H1 (cell line): ENCODE data around the gene HSF5. TPM values are rescaled to one million over a fixed set of nuclear protein-coding genes. Genes with fewer than 3 reads are reported as not detected.

ENCODE experiments used
- CTCF ChIA-PET: fragments of 300-600 bp; sonication (Branson Sonifier 250); formaldehyde crosslinking; loops from one replicate; lab custom pipeline; 2021; ENCODE audit not compliant: partially characterized antibody; lab: Charles Lee
- POLR2A ChIA-PET: fragments of 300-600 bp; sonication (Branson Sonifier 250); formaldehyde crosslinking; loops from one replicate; lab custom pipeline; 2021; ENCODE audit warnings: inconsistent platforms; ENCODE audit not compliant: partially characterized antibody; lab: Charles Lee
- DNase-seq, 2 experiments: peaks; one replicate each; pipeline versions ENCODE4 v3.0.0 to v3.0.0-alpha.2; 2010 to 2022; ENCODE audit warnings: low spot score in 2 of 2, low read depth in 1 of 2, mixed read lengths in 1 of 2
- FAIRE-seq: peaks from 2 replicates; lab custom pipeline; 2011; peaks lifted over from hg19 to GRCh38; lab: Jason Lieb, UNC
- H2AFZ ChIP-seq: 2 replicates; pipeline ENCODE4 v1.8.1; 2012; ENCODE audit warnings: low read length, inconsistent platforms
- H2AK5ac ChIP-seq: 2 replicates; pipeline ENCODE4 v1.6.1; 2013; ENCODE audit warnings: low read depth, low read length
- H2BK120ac ChIP-seq: replicated peaks from 2 replicates; pipeline ENCODE3; 2013; ENCODE audit warnings: low read depth, low read length, inconsistent platforms
- H2BK12ac ChIP-seq: 2 replicates; pipeline ENCODE4 v1.6.1; 2013; ENCODE audit warnings: low read depth, low read length
- H2BK15ac ChIP-seq: 2 replicates; pipeline ENCODE4 v1.6.1; 2013; ENCODE audit warnings: low read length
- H2BK20ac ChIP-seq: 2 replicates; pipeline ENCODE4 v1.6.1; 2013; ENCODE audit warnings: low read length
- H2BK5ac ChIP-seq: 2 replicates; pipeline ENCODE4 v1.6.1; 2013; ENCODE audit warnings: low read depth, low read length
- H3K14ac ChIP-seq: 2 replicates; pipeline ENCODE4 v1.6.1; 2013; ENCODE audit warnings: inconsistent platforms; ENCODE audit not compliant: insufficient read length
- H3K18ac ChIP-seq: 2 replicates; pipeline ENCODE4 v1.6.1; 2013; ENCODE audit warnings: low read length; ENCODE audit errors: extremely low read depth
- H3K23ac ChIP-seq: 2 replicates; pipeline ENCODE4 v1.6.1; 2013; ENCODE audit warnings: inconsistent platforms; ENCODE audit not compliant: insufficient read length
- H3K23me2 ChIP-seq: 2 replicates; pipeline ENCODE4 v1.6.1; 2013; ENCODE audit warnings: low read depth, low read length
- H3K27ac ChIP-seq: 2 replicates; pipeline ENCODE4 v1.6.1; 2011; ENCODE audit warnings: low read depth, low read length, inconsistent platforms
- H3K27me3 ChIP-seq, 4 experiments: replicated peaks in 1 of 4; 1 replicate in 1 of 4; 2 replicates in 3 of 4; pipeline versions ENCODE4 v1.6.1 to v1.8.1; 2011 to 2013; ENCODE audit warnings: low read length in 3 of 4, mild to moderate bottlenecking in 3 of 4, inconsistent platforms in 2 of 4, mixed read lengths in 2 of 4, moderate library complexity in 1 of 4; ENCODE audit not compliant: control insufficient read depth in 3 of 4, insufficient read depth in 3 of 4; ENCODE audit errors: extremely low read depth in 1 of 4
- H3K36me3 ChIP-seq, 4 experiments: 2 replicates each; pipeline versions ENCODE4 v1.6.1 to v1.8.1; 2011 to 2013; ENCODE audit warnings: mild to moderate bottlenecking in 4 of 4, low read length in 3 of 4, moderate library complexity in 2 of 4, control low read depth in 1 of 4, inconsistent platforms in 1 of 4; ENCODE audit not compliant: insufficient read depth in 4 of 4, control insufficient read depth in 2 of 4
- H3K4ac ChIP-seq: replicated peaks from 2 replicates; pipeline ENCODE3; 2013; ENCODE audit warnings: low read length, low read depth, mixed read lengths, inconsistent platforms; ENCODE audit not compliant: insufficient read length
- H3K4me1 ChIP-seq, 4 experiments: replicated peaks in 1 of 4; 1 replicate in 1 of 4; 2 replicates in 3 of 4; pipeline versions ENCODE4 v1.6.1 to v1.8.1; 2011 to 2013; ENCODE audit warnings: low read length in 3 of 4, inconsistent platforms in 2 of 4, mixed read lengths in 1 of 4; ENCODE audit not compliant: insufficient read depth in 4 of 4, control insufficient read depth in 3 of 4
- H3K4me2 ChIP-seq, 2 experiments: 2 replicates each; pipeline versions ENCODE4 v1.6.1 to v1.8.1; 2011 to 2013; ENCODE audit warnings: low read depth in 2 of 2, low read length in 2 of 2, control low read depth in 1 of 2, inconsistent platforms in 1 of 2, mild to moderate bottlenecking in 1 of 2; ENCODE audit not compliant: insufficient read depth in 1 of 2
- H3K4me3 ChIP-seq, 4 experiments: fragments of 200-600, 300-600 bp in 1 of 4; sonication (generic), shearing (Covaris generic), sonication (Bioruptor Twin) in 1 of 4; 2 replicates each; pipeline versions ENCODE4 v1.5.1 to v1.8.1; 2011 to 2016; ENCODE audit warnings: low read length in 4 of 4, low read depth in 3 of 4, control low read depth in 2 of 4, inconsistent platforms in 2 of 4, mild to moderate bottlenecking in 2 of 4, mixed read lengths in 1 of 4, moderate library complexity in 1 of 4; ENCODE audit not compliant: insufficient read depth in 2 of 4; ENCODE audit errors: extremely low read depth in 1 of 4
- H3K56ac ChIP-seq: replicated peaks from 2 replicates; pipeline ENCODE3; 2013; ENCODE audit warnings: low read depth, mild to moderate bottlenecking, mixed read lengths, low read length, inconsistent platforms; ENCODE audit not compliant: insufficient read length
- H3K79me1 ChIP-seq: 2 replicates; pipeline ENCODE4 v1.6.1; 2013; ENCODE audit warnings: low read depth, low read length, control low read depth
- H3K79me2 ChIP-seq, 2 experiments: 2 replicates each; pipeline versions ENCODE4 v1.6.1 to v1.8.1; 2012 to 2013; ENCODE audit warnings: low read length in 2 of 2, mild to moderate bottlenecking in 2 of 2, inconsistent platforms in 1 of 2; ENCODE audit not compliant: insufficient read depth in 2 of 2, control insufficient read depth in 1 of 2
- H3K9ac ChIP-seq, 4 experiments: replicated peaks in 1 of 4; 1 replicate in 1 of 4; 2 replicates in 3 of 4; pipeline versions ENCODE4 v1.6.1 to v1.8.1; 2011 to 2013; ENCODE audit warnings: low read depth in 3 of 4, low read length in 3 of 4, control low read depth in 2 of 4, mild to moderate bottlenecking in 2 of 4, moderate library complexity in 2 of 4, inconsistent platforms in 1 of 4; ENCODE audit errors: extremely low read depth in 1 of 4
- H3K9me3 ChIP-seq, 2 experiments: 2 replicates each; pipeline versions ENCODE4 v1.6.1 to v1.8.1; 2012 to 2013; ENCODE audit warnings: mild to moderate bottlenecking in 2 of 2, moderate library complexity in 2 of 2, control low read depth in 1 of 2, inconsistent platforms in 1 of 2, low read depth in 1 of 2, low read length in 1 of 2, mixed read lengths in 1 of 2; ENCODE audit not compliant: insufficient read depth in 2 of 2
- H4K20me1 ChIP-seq, 2 experiments: replicated peaks in 1 of 2; 2 replicates each; pipeline versions ENCODE3 to v1.8.1; 2011 to 2013; ENCODE audit warnings: inconsistent platforms in 2 of 2, low read length in 2 of 2, mild to moderate bottlenecking in 1 of 2; ENCODE audit not compliant: insufficient read depth in 2 of 2, control insufficient read depth in 1 of 2
- H4K5ac ChIP-seq: 2 replicates; pipeline ENCODE4 v1.6.1; 2013; ENCODE audit warnings: low read length, low read depth, mixed read lengths, inconsistent platforms; ENCODE audit not compliant: insufficient read length
- H4K8ac ChIP-seq: 2 replicates; pipeline ENCODE4 v1.8.0; 2013; ENCODE audit warnings: mild to moderate bottlenecking, moderate library complexity, low read length, inconsistent platforms; ENCODE audit not compliant: insufficient read depth; ENCODE audit errors: extremely low read depth
- H4K91ac ChIP-seq: replicated peaks from 2 replicates; pipeline ENCODE3; 2013; ENCODE audit warnings: low read length, mixed read lengths, inconsistent platforms; ENCODE audit not compliant: insufficient read length
- BACH1 ChIP-seq: IDR thresholded peaks from 2 replicates; pipeline ENCODE4 v1.6.1; 2012; ENCODE audit warnings: low read length, improper control_type of control experiment
- BRCA1 ChIP-seq: IDR thresholded peaks from 2 replicates; pipeline ENCODE4 v1.6.1; 2012; ENCODE audit warnings: low read depth, low read length, improper control_type of control experiment
- CEBPB ChIP-seq: IDR thresholded peaks from 2 replicates; pipeline ENCODE4 v1.6.1; 2012; ENCODE audit warnings: low read depth, low read length
- EGR1 ChIP-seq: IDR thresholded peaks from 2 replicates; pipeline ENCODE4 v1.6.1; 2011; ENCODE audit warnings: low read depth, low read length, borderline replicate concordance
- KDM4A ChIP-seq: IDR thresholded peaks from one replicate; pipeline ENCODE4 v1.7.1; 2012; ENCODE audit warnings: low read depth, mild to moderate bottlenecking, moderate library complexity, low read length, inconsistent platforms; ENCODE audit not compliant: severe bottlenecking
- NANOG ChIP-seq: IDR thresholded peaks from 2 replicates; pipeline ENCODE4 v1.6.1; 2011; ENCODE audit warnings: low read length, low read depth, mild to moderate bottlenecking, inconsistent platforms; ENCODE audit not compliant: insufficient read depth, poor library complexity, severe bottlenecking
- RFX5 ChIP-seq: IDR thresholded peaks from 2 replicates; pipeline ENCODE4 v1.6.1; 2011; ENCODE audit warnings: low read depth, low read length, improper control_type of control experiment, borderline replicate concordance
- RNF2 ChIP-seq: fragments of 200-900, 300-1000 bp; sonication (generic); IDR thresholded peaks from 2 replicates; pipeline ENCODE4 v1.7.1; 2016; ENCODE audit warnings: borderline replicate concordance, low read depth, mild to moderate bottlenecking, antibody characterized with exemption, low read length; ENCODE audit not compliant: poor library complexity, severe bottlenecking; ENCODE audit errors: missing control alignments
- SIN3A ChIP-seq, 2 experiments: IDR thresholded peaks in 1 of 2; conservative IDR thresholded peaks in 1 of 2; 2 replicates each; pipeline ENCODE4 v1.6.1; 2011 to 2012; ENCODE audit warnings: low read length in 2 of 2, improper control_type of control experiment in 1 of 2, low read depth in 1 of 2, mild to moderate bottlenecking in 1 of 2
- SUZ12 ChIP-seq: fragments of 200-600 bp; sonication (generic); IDR thresholded peaks from 2 replicates; pipeline ENCODE4 v1.6.1; 2012; ENCODE audit warnings: mild to moderate bottlenecking, inconsistent platforms, low read length, moderate library complexity, mixed read lengths
- ZNF274 ChIP-seq: IDR thresholded peaks from 2 replicates; pipeline ENCODE4 v1.7.0; 2012; ENCODE audit warnings: low read length, borderline replicate concordance; ENCODE audit errors: extremely low read depth
- WGBS, 2 experiments: shearing (Covaris generic) in 1 of 2; methylation state at CpG; one replicate each; pipeline versions ENCODE4 v1.1.6 to v1.1.7; 2013 to 2015; ENCODE audit warnings: low lambda C conversion rate in 2 of 2, mixed read lengths in 2 of 2, inconsistent platforms in 1 of 2, low coverage in 1 of 2, missing lambda C conversion rate in 1 of 2; ENCODE audit not compliant: insufficient replicate concordance in 2 of 2, insufficient coverage in 1 of 2, insufficient read length in 1 of 2; ENCODE audit errors: extremely low coverage in 1 of 2, missing lambda C conversion rate in 1 of 2; 5-methylcytosine and 5-hydroxymethylcytosine counted together
- polyA plus RNA-seq, 7 experiments: library from polyadenylated mRNA; depleted of rRNA in 3 of 7; stranded (reverse) in 5 of 7; unstranded in 2 of 7; fragments of >200 nt in 5 of 7; fragments of 200-250 nt in 2 of 7; gene quantifications; 1 replicate in 5 of 7; 2 replicates in 1 of 7; 4 replicates in 1 of 7; pipeline versions ENCODE4 v1.2.1 to v1.2.3, GENCODE V29; 2011 to 2013; ENCODE audit warnings: missing spikeins in 2 of 7, mixed read lengths in 2 of 7
- total RNA-seq: library from RNA; stranded (reverse); fragmentation: NEBNext Ultra II Directional; extraction: Animal tissue kit (Norgen Biotek cat#: 25700); gene quantifications from 2 replicates; pipeline ENCODE4 v1.2.1, GENCODE V29; 2021
- TF ChIP-seq, protein P1 (sequence below): IDR thresholded peaks from 2 replicates; pipeline ENCODE4 v1.6.1; 2012; ENCODE audit warnings: low read length, inconsistent platforms

Gene HSF5
- total and polyA plus RNA-seq, 2 of the 8 experiments (the other 6 are each of a cell fraction or from before 2014, with no cell fraction given): not detected

DNA sequence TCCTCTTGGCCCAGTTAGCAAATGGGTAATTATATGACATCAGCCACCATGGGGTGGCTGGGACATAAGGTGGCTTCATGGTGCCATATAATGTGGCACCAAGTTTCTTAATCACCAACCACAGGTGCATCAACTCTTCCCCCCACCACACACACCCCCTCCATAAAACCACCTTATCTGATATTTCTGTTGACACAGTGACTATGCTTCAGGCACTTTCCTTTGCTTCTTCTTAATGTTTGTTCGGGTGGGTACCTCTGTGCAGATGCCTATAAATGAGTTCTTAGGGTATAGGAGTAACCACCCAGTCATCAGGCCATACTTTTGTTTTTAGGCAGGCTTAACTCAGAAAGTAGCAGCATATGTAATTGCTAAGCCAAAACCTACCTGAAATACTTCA, 100.4 kb downstream of the HSF5 start:
- no peak overlapping the region for H3K9ac ChIP-seq
- no peak overlapping the region for H3K56ac ChIP-seq
- no peaks in the 10 kb centered on the region for H3K79me2 ChIP-seq
- H3K23ac ChIP-seq: no peak overlapping the region
- no peak overlapping the region for H2AFZ ChIP-seq
- H3K27ac ChIP-seq: no peak overlapping the region
- H2BK120ac ChIP-seq: no peak overlapping the region
- H3K27me3 ChIP-seq: no peaks in the 10 kb centered on the region; a peak in 1 of 7 replicates
- H3K18ac ChIP-seq: no peak overlapping the region
- 95% methylated on average over 1 of the region's 1 CpG; no CpG with 5 or more reads in 1 of the 2 experiments for WGBS, 2 experiments
- FAIRE-seq (no peak), DNase-seq (no peak)
- H2BK15ac ChIP-seq: no peak overlapping the region
- H3K36me3 ChIP-seq: no peaks in the 10 kb centered on the region
- H4K5ac ChIP-seq: no peak overlapping the region
- no peaks in the 10 kb centered on the region for H3K23me2 ChIP-seq
- no peak overlapping the region for H3K4ac ChIP-seq
- H3K9me3 ChIP-seq: no peaks in the 10 kb centered on the region
- H4K91ac ChIP-seq: no peak overlapping the region
- peak overlapping the region; percentile 2; the same call in 1 of the 2 replicates for H2BK5ac ChIP-seq
- H4K20me1 ChIP-seq: no peaks in the 10 kb centered on the region
- H3K79me1 ChIP-seq: no peaks in the 10 kb centered on the region
- POLR2A ChIA-PET: no interaction called here
- no peak overlapping the region for H2AK5ac ChIP-seq
- H2BK12ac ChIP-seq: no peak overlapping the region; the same call in 1 of the 2 replicates
- H3K4me3 ChIP-seq: no peak overlapping the region
- CTCF ChIA-PET: interaction anchor here (2.4 kb wide), 1 partner anchor 9 kb away, joined by 14 read pairs; no protein-coding TSS in a partner anchor
- no peak overlapping the region for H2BK20ac ChIP-seq
- H3K4me2 ChIP-seq: peak overlapping the region in 1 of 2 experiments; percentile 57; a peak in 1 of 4 replicates
- H3K4me1 ChIP-seq: peaks cover 3 to 18% (median 6%) of the 10 kb centered on the region in 4 experiments; a peak in 5 of 7 replicates
- H3K14ac ChIP-seq: no peak overlapping the region
- no peak overlapping the region for H4K8ac ChIP-seq
- TF ChIP-seq SUZ12 (no peak), SIN3A (conservative IDR thresholded peaks at IDR 0.05 in 1 of 2, IDR thresholded peaks at IDR 0.05 in 1 of 2; ENCODE audit: low read depth in 1 of 2, low read length in 2 of 2) (no peak), NANOG (no peak), RFX5 (no peak), EGR1 (no peak), BRCA1 (no peak), KDM4A (no peak), RNF2 (no peak), CEBPB (no peak), BACH1 (no peak), ZNF274 (no peak)
- TF ChIP-seq, protein P1, sequence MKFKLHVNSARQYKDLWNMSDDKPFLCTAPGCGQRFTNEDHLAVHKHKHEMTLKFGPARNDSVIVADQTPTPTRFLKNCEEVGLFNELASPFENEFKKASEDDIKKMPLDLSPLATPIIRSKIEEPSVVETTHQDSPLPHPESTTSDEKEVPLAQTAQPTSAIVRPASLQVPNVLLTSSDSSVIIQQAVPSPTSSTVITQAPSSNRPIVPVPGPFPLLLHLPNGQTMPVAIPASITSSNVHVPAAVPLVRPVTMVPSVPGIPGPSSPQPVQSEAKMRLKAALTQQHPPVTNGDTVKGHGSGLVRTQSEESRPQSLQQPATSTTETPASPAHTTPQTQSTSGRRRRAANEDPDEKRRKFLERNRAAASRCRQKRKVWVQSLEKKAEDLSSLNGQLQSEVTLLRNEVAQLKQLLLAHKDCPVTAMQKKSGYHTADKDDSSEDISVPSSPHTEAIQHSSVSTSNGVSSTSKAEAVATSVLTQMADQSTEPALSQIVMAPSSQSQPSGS: no peak
